ENCODE measurements around the gene EPX. TPM values are rescaled to one million over a fixed set of nuclear protein-coding genes. Genes with fewer than 3 reads are reported as not detected.

EPX gene
- total and polyA plus RNA-seq, 2 of the 4 experiments (the other 2 are of a cell fraction), result not detected

- H3K9me1 ChIP-seq (ENCODE audit: insufficient read depth, low read length), result no peaks in the 10 kb centered on the region
- no CpG with 5 or more reads among the region's 1 CpG for whole genome bisulfite sequencing, 2 experiments (ENCODE audit: extremely low coverage in 2 of 2, insufficient read length in 1 of 2)
- H3K9ac ChIP-seq (ENCODE audit: low read depth, low read length), result no peak within 1 kb of the TSS
- POLR2A ChIA-PET (ENCODE audit: unreplicated experiment), result no interaction called here
- H3K36me3 ChIP-seq (ENCODE audit: control insufficient read depth, insufficient read depth, low read length), result no peaks in the 10 kb centered on the region
- H2BK120ac ChIP-seq (ENCODE audit: low read depth, low read length), result no peak within 1 kb of the TSS
- TF ChIP-seq MAFK (IDR thresholded peaks at IDR 0.05; ENCODE audit: low read depth, low read length), result no peak
- no peak for TF ChIP-seq RFX5 (IDR thresholded peaks at IDR 0.05; ENCODE audit: low read depth, low read length)
- TF ChIP-seq CHD1 (IDR thresholded peaks at IDR 0.05; ENCODE audit: low read depth, low read length), result no peak
- TF ChIP-seq MAZ (IDR thresholded peaks at IDR 0.05; ENCODE audit: borderline replicate concordance, low read depth, low read length), result no peak
- no peak for TF ChIP-seq USF2 (IDR thresholded peaks at IDR 0.05; ENCODE audit: low read depth, low read length)
- no peak for TF ChIP-seq FOS (IDR thresholded peaks at IDR 0.05; ENCODE audit: low read depth, low read length)
- TF ChIP-seq BHLHE40 (IDR thresholded peaks at IDR 0.05; ENCODE audit: low read depth, low read length), result no peak
- no peak for TF ChIP-seq SMC3 (IDR thresholded peaks at IDR 0.05; ENCODE audit: low read depth, low read length)
- no peak for TF ChIP-seq RAD21 (IDR thresholded peaks at IDR 0.05; ENCODE audit: low read length)
- TF ChIP-seq RCOR1 (IDR thresholded peaks at IDR 0.05; ENCODE audit: insufficient replicate concordance, low read length), result no peak
- TF ChIP-seq ELK1 (IDR thresholded peaks at IDR 0.05; ENCODE audit: borderline replicate concordance, low read depth, low read length), result no peak
- no peak for TF ChIP-seq CEBPB (IDR thresholded peaks at IDR 0.05; ENCODE audit: low read depth, low read length)
- peaks cover 5% of the 10 kb centered on the region for H3K27me3 ChIP-seq (ENCODE audit: control insufficient read depth, insufficient read depth, low read length)
- H3K18ac ChIP-seq (ENCODE audit: low read depth, low read length), result no peak within 1 kb of the TSS
- H2BK20ac ChIP-seq (ENCODE audit: low read depth, low read length), result no peak within 1 kb of the TSS
- dilution Hi-C loops (cut with HindIII; ENCODE audit: low sequenced_read_pairs, unreplicated experiment), result no loop called here
- no peak within 1 kb of the TSS for H3K27ac ChIP-seq (ENCODE audit: insufficient read depth, low read length)
- no peak for DNase-seq
- H2BK15ac ChIP-seq (ENCODE audit: low read depth, low read length), result no peak within 1 kb of the TSS
- H3K4me2 ChIP-seq (ENCODE audit: low read depth, low read length), result no peak within 1 kb of the TSS
- H4K8ac ChIP-seq (ENCODE audit: low read depth in 2 of 2, low read length in 2 of 2), result no peak within 1 kb of the TSS
- H3K23ac ChIP-seq (ENCODE audit: low read depth, low read length), result no peak within 1 kb of the TSS
- H3K4me3 ChIP-seq (ENCODE audit: insufficient read depth, low read depth, low read length), result no peak within 1 kb of the TSS
- H2AK9ac ChIP-seq (replicated peaks; ENCODE audit: low read depth, low read length, poor library complexity), result no peak within 1 kb of the TSS
- no peaks in the 10 kb centered on the region for H3K79me1 ChIP-seq (ENCODE audit: low read depth in 1 of 2, low read length in 2 of 2)
- no peak within 1 kb of the TSS for H2AFZ ChIP-seq (replicated peaks; ENCODE audit: low read length, poor library complexity)
- intact Hi-C loops (cut with micrococcal nuclease), result no loop called here
- no peak within 1 kb of the TSS for H3K56ac ChIP-seq (ENCODE audit: extremely low read depth, insufficient read depth, low read length)
- no peak within 1 kb of the TSS for H4K5ac ChIP-seq (ENCODE audit: low read depth, low read length)
- H3K4me1 ChIP-seq (ENCODE audit: control insufficient read depth, insufficient read depth, low read length), result no peaks in the 10 kb centered on the region
- H4K91ac ChIP-seq (ENCODE audit: insufficient read depth, low read depth, low read length), result no peak within 1 kb of the TSS
- ATAC-seq (ENCODE audit: low read depth), result no peak
- no peaks in the 10 kb centered on the region for H4K20me1 ChIP-seq (ENCODE audit: insufficient read depth, low read length)
- no peak within 1 kb of the TSS for H2AK5ac ChIP-seq (ENCODE audit: low read depth, low read length)
- no peak within 1 kb of the TSS for H3K4ac ChIP-seq (ENCODE audit: low read depth, low read length)
- H3K14ac ChIP-seq (replicated peaks; ENCODE audit: low read depth, low read length), result no peak within 1 kb of the TSS
- no peaks in the 10 kb centered on the region for H3K9me3 ChIP-seq (ENCODE audit: control insufficient read depth, insufficient read depth, low read length)
- in situ Hi-C loops (cut with MboI; ENCODE audit: low sequenced_read_pairs), result no loop called here
- CTCF ChIA-PET, result no interaction called here
- no TSS peak for BruUV-seq (replicated peaks)
- no peak within 1 kb of the TSS for H2BK5ac ChIP-seq (ENCODE audit: low read depth, low read length, poor library complexity, severe bottlenecking)
Measured at GRCh38 chr17:58147930-58148434, 44.5 kb upstream of the EPX start, which contains the start of gene OR4D1. TSS of gene OR4D1 (plus strand) at chr17:58148384. CDS start at chr17:58155154, 6,770 bp downstream.
